GM12864 (cell line): ENCODE results near the gene CSF1R.

ENCODE experiments used
- DNase-seq: peaks from one replicate; pipeline ENCODE4 v3.0.0-alpha.2; 2011; ENCODE audit warnings: low read depth
- H3K4me3 ChIP-seq: 2 replicates; pipeline ENCODE4 v1.5.1; 2011; ENCODE audit warnings: mild to moderate bottlenecking, low read depth, low read length, control low read depth
- CTCF ChIP-seq: IDR thresholded peaks from 2 replicates; pipeline ENCODE4 v1.5.1; 2011; ENCODE audit warnings: low read depth, mild to moderate bottlenecking, moderate library complexity, low read length, control low read depth, inconsistent platforms; ENCODE audit errors: missing control alignments

CSF1R gene

DNA sequence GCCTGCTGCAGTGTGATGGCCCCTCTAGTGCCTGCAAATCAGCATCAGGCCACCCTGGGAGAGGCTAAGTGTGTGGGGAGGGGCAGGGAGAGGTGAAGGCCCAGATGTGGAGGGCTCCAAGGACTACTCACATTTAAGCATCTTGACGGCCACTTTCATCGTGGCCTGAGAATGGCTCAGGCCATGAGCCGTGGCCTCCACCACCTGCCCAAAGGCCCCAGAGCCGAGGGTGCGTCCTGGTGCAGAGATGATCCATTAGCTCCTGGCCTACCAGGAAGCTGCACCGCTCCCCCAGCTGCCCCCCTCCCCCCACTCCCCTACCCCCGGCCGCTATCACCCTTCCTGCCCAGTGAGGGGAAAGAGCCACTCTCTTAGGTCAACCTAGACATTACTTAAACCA lies 38.2 kb upstream of the CSF1R start:
- no peak for DNase-seq

DNA sequence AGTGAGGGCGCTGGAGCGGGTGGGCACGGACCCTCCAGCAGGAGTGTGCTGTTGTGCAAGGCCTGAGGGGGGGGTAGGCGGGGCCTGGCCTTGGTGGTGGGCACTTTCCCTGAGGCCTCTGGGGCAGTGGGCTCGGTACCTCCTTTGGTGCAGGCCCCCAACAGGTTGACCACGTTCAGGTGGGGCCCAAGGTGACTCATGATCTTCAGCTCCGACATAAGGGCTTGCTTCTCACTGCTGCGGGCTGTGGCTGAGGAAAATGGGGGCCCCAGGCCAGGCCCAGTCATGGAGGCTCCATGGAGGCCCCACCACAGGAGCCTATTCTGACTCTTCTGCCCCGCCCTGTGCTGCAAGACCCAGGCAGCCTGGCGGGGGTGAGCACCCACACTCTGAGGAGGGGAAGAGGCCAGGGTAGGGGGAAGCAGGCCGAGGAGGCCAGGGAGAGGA lies 37.8 kb upstream of the CSF1R start:
- DNase-seq, result no peak
- no peak for TF ChIP-seq CTCF
- H3K4me3 ChIP-seq, result no peak overlapping the region

More for the DNA sequence above, 38.2 kb upstream of the CSF1R start:
- no peak for TF ChIP-seq CTCF
- H3K4me3 ChIP-seq, result no peak overlapping the region

DNA sequence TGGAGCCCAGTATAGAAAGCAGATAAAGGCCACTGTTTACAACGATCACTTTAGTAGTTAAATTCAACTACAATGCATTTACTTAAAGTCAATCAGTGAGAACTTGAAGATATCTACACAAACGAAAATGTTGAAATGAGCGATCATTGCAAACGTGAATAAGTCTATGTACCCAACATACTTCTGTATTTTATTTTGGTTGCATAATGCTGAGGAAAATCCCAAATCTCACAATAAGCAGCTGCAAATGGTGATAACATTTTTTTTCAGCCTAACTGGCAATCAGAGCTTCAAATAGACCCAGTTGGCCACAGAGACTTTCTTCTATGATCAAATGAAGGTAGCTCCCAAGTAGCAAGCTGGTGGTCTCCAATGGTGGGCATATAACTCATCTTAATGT lies 37.2 kb upstream of the CSF1R start:
- no peak for TF ChIP-seq CTCF
- H3K4me3 ChIP-seq, result no peak overlapping the region
- no peak for DNase-seq

DNA sequence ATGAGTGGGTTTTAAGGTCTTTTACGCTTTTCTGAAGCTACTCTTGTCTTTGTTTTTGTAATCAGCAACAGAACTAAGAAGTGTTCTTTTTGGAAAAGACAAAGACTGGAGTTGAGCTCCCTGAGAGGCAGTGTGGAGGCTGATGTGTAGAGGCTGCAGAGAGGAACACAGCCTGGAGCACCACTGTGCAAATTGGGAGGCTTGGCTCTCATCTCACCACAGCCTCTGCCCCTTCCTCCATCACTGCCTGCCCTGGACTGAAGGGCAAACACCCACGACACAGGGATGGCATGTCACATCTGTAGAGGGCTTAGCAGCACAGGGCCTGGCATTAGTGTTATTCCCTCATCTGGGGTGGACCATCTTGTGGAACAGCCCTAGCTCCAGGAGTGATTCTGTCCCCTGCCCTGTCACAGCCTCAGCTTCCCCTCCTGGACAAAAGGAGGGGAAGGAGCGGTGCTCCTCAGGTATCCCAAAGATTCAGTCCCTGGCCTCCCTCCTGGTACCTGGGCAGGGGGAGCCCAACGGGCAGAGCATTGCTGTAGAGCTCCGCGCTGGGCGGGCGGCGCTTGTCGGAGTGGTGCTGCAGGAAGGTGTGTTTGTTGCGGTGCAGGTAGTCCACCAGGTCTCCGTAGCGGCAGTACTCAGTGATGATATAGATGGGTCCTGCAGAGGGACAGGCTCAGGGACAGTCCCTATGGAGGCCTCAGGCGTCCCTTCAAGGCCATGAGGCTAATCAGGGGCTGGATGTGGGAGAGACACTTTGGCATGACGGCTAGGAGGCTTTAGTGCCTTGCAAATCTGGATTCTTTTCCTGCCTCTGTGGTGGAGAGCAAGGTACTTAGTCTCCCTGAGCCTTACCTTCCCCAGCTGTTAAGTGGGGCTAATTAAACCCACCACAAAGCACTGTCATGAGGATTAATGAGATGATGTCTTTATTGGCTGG lies 36.5 kb upstream of the CSF1R start:
- no peak for TF ChIP-seq CTCF
- H3K4me3 ChIP-seq, result no peak overlapping the region
- no peak for DNase-seq

- DNase-seq, result no peak
Observed at GRCh38 chr5:150122158-150122510, 35.8 kb upstream of the CSF1R start.

DNA sequence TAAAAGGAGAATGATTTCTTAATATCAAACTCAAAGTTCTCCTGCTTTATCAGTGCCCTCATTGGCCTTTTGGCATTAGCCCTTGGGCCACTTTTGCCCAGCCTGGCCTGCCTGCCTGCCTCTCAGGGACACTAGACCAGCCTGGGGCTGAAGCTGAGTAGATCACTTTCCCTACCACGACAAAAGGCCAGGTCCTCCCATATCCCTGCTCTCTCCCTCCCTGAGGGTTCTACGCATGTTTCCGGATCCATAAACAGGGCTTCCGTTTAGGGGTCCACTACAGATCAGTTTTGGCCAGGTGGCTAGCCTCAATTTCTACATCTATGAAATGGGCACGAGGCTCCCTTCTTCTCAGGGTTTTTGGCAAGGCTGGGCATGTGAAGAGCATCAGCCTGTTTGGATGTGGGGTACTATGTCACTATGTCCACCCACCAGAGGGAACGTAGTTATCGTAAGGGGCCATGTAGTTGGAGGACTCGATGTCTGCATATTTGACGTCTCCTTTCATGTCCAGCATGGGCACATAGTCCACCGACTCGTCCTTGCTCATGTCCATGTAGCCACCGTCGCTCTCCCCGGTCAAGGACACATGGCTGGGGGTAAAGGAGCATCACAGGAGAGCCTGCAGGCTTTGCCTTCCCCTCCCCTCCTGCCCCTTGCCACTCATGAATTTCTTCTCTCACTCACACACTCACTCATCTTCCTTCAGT lies 35.2 kb upstream of the CSF1R start:
- TF ChIP-seq CTCF, result no peak
- DNase-seq, result no peak
- H3K4me3 ChIP-seq, result no peak overlapping the region

More at GRCh38 chr5:150122158-150122510, 35.8 kb upstream of the CSF1R start:
- H3K4me3 ChIP-seq, result no peak overlapping the region
- peak; percentile 68 for TF ChIP-seq CTCF
